PC-3 (cell line): Measurements from ENCODE around the gene SLC25A21. TPM values are rescaled to one million over a fixed set of nuclear protein-coding genes. Genes with fewer than 3 reads are reported as not detected.

Experiments
- ATAC-seq: fragments of 200-7000 bp; cut with Tn5 transposase; 2 replicates; pipeline ENCODE4 v1.9.1; 2020; ENCODE audit warnings: mild to moderate bottlenecking, moderate library complexity
- BruUV-seq: library from RNA; stranded (reverse); fragments of 400-500 nt; replicated peaks from 2 replicates; lab custom pipeline; 2021; lab: Mats Ljungman, UMichigan
- CTCF ChIA-PET: fragments of 300-600 bp; sonication (Branson Sonifier 250); formaldehyde crosslinking; loops from one replicate; lab custom pipeline; 2022; ENCODE audit warnings: antibody characterized with exemption; lab: Charles Lee
- POLR2A ChIA-PET: fragments of 300-600 bp; sonication (Branson Sonifier 250); formaldehyde crosslinking; loops from one replicate; lab custom pipeline; 2022; ENCODE audit warnings: antibody characterized with exemption; ENCODE audit not compliant: unreplicated experiment; lab: Charles Lee
- DNase-seq: peaks from one replicate; pipeline ENCODE4 v3.0.0-alpha.2; 2015
- H2AFZ ChIP-seq: fragments of 300-600 bp; sonication (generic); 2 replicates; pipeline ENCODE4 v1.6.0; 2016; ENCODE audit warnings: antibody characterized with exemption, low read length
- H3F3A ChIP-seq: fragments of 300-600 bp; sonication (generic); one replicate; pipeline ENCODE4 v1.6.0; 2017; ENCODE audit warnings: antibody characterized with exemption, low read length, control low read depth, mild to moderate bottlenecking; ENCODE audit not compliant: unreplicated experiment
- H3K27ac ChIP-seq: fragments of 300-600 bp; sonication (generic); 2 replicates; pipeline ENCODE4 v1.5.1; 2016; ENCODE audit warnings: mild to moderate bottlenecking, low read length
- H3K27me3 ChIP-seq: fragments of 300-600 bp; sonication (generic); 2 replicates; pipeline ENCODE4 v1.6.1; 2016; ENCODE audit warnings: low read length, mixed read lengths
- H3K36me3 ChIP-seq: fragments of 300-600 bp; sonication (generic); 2 replicates; pipeline ENCODE4 v1.6.1; 2016; ENCODE audit warnings: low read depth, mixed run types, low read length, mixed read lengths
- H3K4me1 ChIP-seq: fragments of 300-600 bp; sonication (generic); 2 replicates; pipeline ENCODE4 v1.5.1; 2016; ENCODE audit warnings: low read length; ENCODE audit not compliant: insufficient read depth
- H3K4me2 ChIP-seq: fragments of 300-600 bp; sonication (generic); 2 replicates; pipeline ENCODE4 v1.6.0; 2016; ENCODE audit warnings: low read length
- H3K4me3 ChIP-seq: fragments of 300-600 bp; sonication (generic); 2 replicates; pipeline ENCODE4 v1.5.1; 2016; ENCODE audit warnings: mild to moderate bottlenecking, low read length, mixed read lengths
- H3K79me2 ChIP-seq: fragments of 300-600 bp; sonication (generic); 2 replicates; pipeline ENCODE4 v1.6.1; 2017; ENCODE audit warnings: low read length, mixed read lengths
- H3K9ac ChIP-seq: fragments of 300-600 bp; sonication (generic); 2 replicates; pipeline ENCODE4 v1.6.0; 2016; ENCODE audit warnings: mild to moderate bottlenecking, low read length
- H3K9me2 ChIP-seq: fragments of 300-600 bp; sonication (generic); replicated peaks from 2 replicates; pipeline ENCODE4 v1.6.1; 2016; ENCODE audit warnings: mixed run types, low read length, mixed read lengths
- H3K9me3 ChIP-seq: fragments of 300-600 bp; sonication (generic); 2 replicates; pipeline ENCODE4 v1.6.1; 2016; ENCODE audit warnings: low read length, mixed read lengths
- H4K20me1 ChIP-seq: fragments of 300-600 bp; sonication (generic); 2 replicates; pipeline ENCODE4 v1.6.1; 2016; ENCODE audit warnings: low read length, mixed read lengths
- EZH2 ChIP-seq: fragments of 300-600 bp; sonication (generic); IDR thresholded peaks from one replicate; pipeline ENCODE4 v1.6.1; 2017; ENCODE audit warnings: antibody characterized with exemption, mild to moderate bottlenecking, low read length; ENCODE audit not compliant: unreplicated experiment
- EZH2phosphoT487 ChIP-seq: fragments of 300-600 bp; sonication (generic); IDR thresholded peaks from 2 replicates; pipeline ENCODE4 v1.6.1; 2018; ENCODE audit warnings: mild to moderate bottlenecking, antibody characterized with exemption, low read length, borderline replicate concordance
- intact Hi-C: fragments of 100-400 bp; cut with micrococcal nuclease; formaldehyde crosslinking; loops from 2 replicates; pipeline ENCODE4 v1.9.0; 2023
- total RNA-seq: library from RNA; depleted of rRNA; stranded (reverse); fragments of >200 nt; gene quantifications from 2 replicates; pipeline ENCODE4 v1.2.3, GENCODE V29; 2014
- TF ChIP-seq, protein P1 (sequence below): fragments of 300-600 bp; sonication (generic); conservative IDR thresholded peaks from 2 replicates; pipeline ENCODE4 v1.5.1; 2017; ENCODE audit warnings: antibody characterized with exemption, low read depth, mild to moderate bottlenecking, low read length

The SLC25A21 gene
- total RNA-seq, 1 experiment from 2014 or later: 0.87 TPM

- Histone ChIP-seq H3K9me2 (no peaks in the 10 kb centered on the region), H2AFZ (no peak overlapping the region), H3K9me3 (no peaks in the 10 kb centered on the region), H4K20me1 (no peaks in the 10 kb centered on the region), H3K4me1 (peaks cover 30% of the 10 kb centered on the region), H3K27ac (peak overlapping the region; percentile 31), H3F3A (no peaks in the 10 kb centered on the region), H3K36me3 (no peaks in the 10 kb centered on the region), H3K4me3 (no peak overlapping the region), H3K9ac (no peak overlapping the region), H3K4me2 (peak overlapping the region; percentile 52), H3K79me2 (no peaks in the 10 kb centered on the region), H3K27me3 (no peaks in the 10 kb centered on the region)
- intact Hi-C loops: loop anchor here (2.0 kb wide), 2 partner anchors 20 to 76 kb away; no protein-coding TSS in a partner anchor
- POLR2A ChIA-PET: interaction anchor here (0.6 kb wide), 1 partner anchor 20 kb away, joined by 4 read pairs; no protein-coding TSS in a partner anchor
- TF ChIP-seq, protein P1, sequence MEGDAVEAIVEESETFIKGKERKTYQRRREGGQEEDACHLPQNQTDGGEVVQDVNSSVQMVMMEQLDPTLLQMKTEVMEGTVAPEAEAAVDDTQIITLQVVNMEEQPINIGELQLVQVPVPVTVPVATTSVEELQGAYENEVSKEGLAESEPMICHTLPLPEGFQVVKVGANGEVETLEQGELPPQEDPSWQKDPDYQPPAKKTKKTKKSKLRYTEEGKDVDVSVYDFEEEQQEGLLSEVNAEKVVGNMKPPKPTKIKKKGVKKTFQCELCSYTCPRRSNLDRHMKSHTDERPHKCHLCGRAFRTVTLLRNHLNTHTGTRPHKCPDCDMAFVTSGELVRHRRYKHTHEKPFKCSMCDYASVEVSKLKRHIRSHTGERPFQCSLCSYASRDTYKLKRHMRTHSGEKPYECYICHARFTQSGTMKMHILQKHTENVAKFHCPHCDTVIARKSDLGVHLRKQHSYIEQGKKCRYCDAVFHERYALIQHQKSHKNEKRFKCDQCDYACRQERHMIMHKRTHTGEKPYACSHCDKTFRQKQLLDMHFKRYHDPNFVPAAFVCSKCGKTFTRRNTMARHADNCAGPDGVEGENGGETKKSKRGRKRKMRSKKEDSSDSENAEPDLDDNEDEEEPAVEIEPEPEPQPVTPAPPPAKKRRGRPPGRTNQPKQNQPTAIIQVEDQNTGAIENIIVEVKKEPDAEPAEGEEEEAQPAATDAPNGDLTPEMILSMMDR: no peak
- ATAC-seq: peak; percentile 34; the same call in 1 of the 2 replicates
- BruUV-seq: no TSS peak
- peak; percentile 55 for DNase-seq
- CTCF ChIA-PET: interaction anchor here (0.5 kb wide), 1 partner anchor 376 kb away, joined by 3 read pairs; no protein-coding TSS in a partner anchor
These were observed 49.3 kb downstream of the SLC25A21 start for GRCh38 chr14:37122919-37123639.

- CTCF ChIA-PET: interaction anchor here (0.5 kb wide), 1 partner anchor 375 kb away, joined by 3 read pairs; no protein-coding TSS in a partner anchor
- intact Hi-C loops: loop anchor here (2.0 kb wide), 2 partner anchors 21 to 77 kb away; no protein-coding TSS in a partner anchor
These were observed 50.1 kb downstream of the SLC25A21 start for GRCh38 chr14:37122288-37122687.

More at GRCh38 chr14:37122288-37122687, 50.1 kb downstream of the SLC25A21 start:
- ATAC-seq (peak; percentile 93), DNase-seq (peak; percentile 94)
- Histone ChIP-seq H3K9ac (no peak overlapping the region), H3K79me2 (no peaks in the 10 kb centered on the region), H3K4me3 (no peak overlapping the region), H3K27ac (peak overlapping the region; percentile 32), H3F3A (no peaks in the 10 kb centered on the region), H3K9me3 (no peaks in the 10 kb centered on the region), H3K4me1 (peaks cover 38% of the 10 kb centered on the region), H4K20me1 (no peaks in the 10 kb centered on the region), H3K27me3 (no peaks in the 10 kb centered on the region), H3K36me3 (no peaks in the 10 kb centered on the region), H2AFZ (no peak overlapping the region), H3K9me2 (no peaks in the 10 kb centered on the region), H3K4me2 (peak overlapping the region; percentile 52)
- no TSS peak for BruUV-seq
- POLR2A ChIA-PET: interaction anchor here (0.6 kb wide), 1 partner anchor 21 kb away, joined by 4 read pairs; no protein-coding TSS in a partner anchor
- TF ChIP-seq, protein P1: no peak
- TF ChIP-seq EZH2 (no peak), EZH2phosphoT487 (no peak)
